ENCODE measurements around the gene OAF.
"Not testable (repeated sequence)": the region's sequence is repeated elsewhere in the genome, so short reads cannot be mapped to it uniquely, and the experiment has no call there.

Gene OAF

GRCh38 chr11:120238968-120239620 is 28.3 kb downstream of the OAF start:
- in situ Hi-C loops (cut with HindIII; ENCODE audit: low sequenced_read_pairs): no loop called here

GRCh38 chr11:120239713-120240640 is 29.1 kb downstream of the OAF start, which contains the start of gene POU2F3:
Gene POU2F3 (plus strand): TSS chr11:120240140. CDS start chr11:120240344, 204 bp downstream.
- in situ Hi-C loops (cut with HindIII; ENCODE audit: low sequenced_read_pairs): no loop called here

GRCh38 chr11:120240866-120241265 is 30.0 kb downstream of the OAF start:
- in situ Hi-C loops (cut with HindIII; ENCODE audit: low sequenced_read_pairs): no loop called here

- in situ Hi-C loops (cut with HindIII; ENCODE audit: low sequenced_read_pairs): no loop called here
Measured at GRCh38 chr11:120241277-120241676, 30.4 kb downstream of the OAF start.

- in situ Hi-C loops (cut with HindIII; ENCODE audit: low sequenced_read_pairs): no loop called here
Measured at GRCh38 chr11:120243221-120243620, 32.4 kb downstream of the OAF start.

- in situ Hi-C loops (cut with HindIII; ENCODE audit: low sequenced_read_pairs): loop anchor here (5.0 kb wide), 1 partner anchor 73 kb away; no protein-coding TSS in a partner anchor
Measured at GRCh38 chr11:120244476-120245365, 33.9 kb downstream of the OAF start.

GRCh38 chr11:120245434-120245833 is 34.6 kb downstream of the OAF start:
- in situ Hi-C loops (cut with HindIII; ENCODE audit: low sequenced_read_pairs): loop anchor here (5.0 kb wide), 1 partner anchor 72 kb away; no protein-coding TSS in a partner anchor

- in situ Hi-C loops (cut with HindIII; ENCODE audit: low sequenced_read_pairs): loop anchor here (5.0 kb wide), 1 partner anchor 69 kb away; no protein-coding TSS in a partner anchor
Measured at GRCh38 chr11:120248551-120249278, 37.9 kb downstream of the OAF start.

GRCh38 chr11:120249279-120250262 is 38.7 kb downstream of the OAF start:
- in situ Hi-C loops (cut with HindIII; ENCODE audit: low sequenced_read_pairs): loop anchor here (5.0 kb wide), 1 partner anchor 68 kb away; no protein-coding TSS in a partner anchor

GRCh38 chr11:120253377-120253776 is 42.5 kb downstream of the OAF start:
- in situ Hi-C loops (cut with HindIII; ENCODE audit: low sequenced_read_pairs): not testable (repeated sequence)

GRCh38 chr11:120254788-120255518 is 44.1 kb downstream of the OAF start:
- in situ Hi-C loops (cut with HindIII; ENCODE audit: low sequenced_read_pairs): no loop called here

GRCh38 chr11:120255519-120255866 is 44.7 kb downstream of the OAF start:
- in situ Hi-C loops (cut with HindIII; ENCODE audit: low sequenced_read_pairs): no loop called here

- in situ Hi-C loops (cut with HindIII; ENCODE audit: low sequenced_read_pairs): no loop called here
Measured at GRCh38 chr11:120256178-120256577, 45.3 kb downstream of the OAF start.

- in situ Hi-C loops (cut with HindIII; ENCODE audit: low sequenced_read_pairs): no loop called here
Measured at GRCh38 chr11:120256779-120257178, 45.9 kb downstream of the OAF start.

GRCh38 chr11:120257346-120257745 is 46.5 kb downstream of the OAF start:
- in situ Hi-C loops (cut with HindIII; ENCODE audit: low sequenced_read_pairs): no loop called here

GRCh38 chr11:120258661-120259060 is 47.8 kb downstream of the OAF start:
- in situ Hi-C loops (cut with HindIII; ENCODE audit: low sequenced_read_pairs): no loop called here

GRCh38 chr11:120259241-120259640 is 48.4 kb downstream of the OAF start:
- in situ Hi-C loops (cut with HindIII; ENCODE audit: low sequenced_read_pairs): no loop called here

GRCh38 chr11:120259988-120260565 is 49.2 kb downstream of the OAF start:
- in situ Hi-C loops (cut with HindIII; ENCODE audit: low sequenced_read_pairs): no loop called here
